COLO829 (cell line): ENCODE measurements around the gene BMP8A.
"Not testable (repeated sequence)": the region's sequence is repeated elsewhere in the genome, so short reads cannot be mapped to it uniquely, and the experiment has no call there.

Source experiments
- DNase-seq: peaks from one replicate; pipeline ENCODE4 v3.0.0; 2012; ENCODE audit warnings: low spot score

The BMP8A gene

GRCh38 chr1:39491146-39491921 is at the start of gene BMP8A:
BMP8A (plus strand) TSS chr1:39491636; CDS start chr1:39491992, 356 bp downstream.
- peak; percentile 13 for DNase-seq

- DNase-seq, result no peak
These were observed 49.6 kb upstream of the BMP8A start for GRCh38 chr1:39441797-39442196.

- no peak for DNase-seq
These were observed 45.9 kb upstream of the BMP8A start for GRCh38 chr1:39445573-39445972.

- no peak for DNase-seq
These were observed 44.4 kb upstream of the BMP8A start for GRCh38 chr1:39446986-39447567.

GRCh38 chr1:39450041-39450440 is 41.4 kb upstream of the BMP8A start:
- not testable (repeated sequence) for DNase-seq

GRCh38 chr1:39450956-39451606 is 40.4 kb upstream of the BMP8A start:
- DNase-seq, result no peak

- DNase-seq, result no peak
These were observed 39.4 kb upstream of the BMP8A start for GRCh38 chr1:39452081-39452480.

- no peak for DNase-seq
These were observed 38.9 kb upstream of the BMP8A start for GRCh38 chr1:39452540-39452939.

- DNase-seq, result no peak
These were observed 37.8 kb upstream of the BMP8A start for GRCh38 chr1:39453603-39454002.

GRCh38 chr1:39458991-39459390 is 32.4 kb upstream of the BMP8A start:
- DNase-seq, result no peak

GRCh38 chr1:39462074-39462473 is 29.4 kb upstream of the BMP8A start:
- no peak for DNase-seq

- DNase-seq, result no peak
These were observed 24.9 kb upstream of the BMP8A start for GRCh38 chr1:39466413-39467107.

GRCh38 chr1:39467108-39467720 is 24.2 kb upstream of the BMP8A start:
- DNase-seq, result not testable (repeated sequence)

- no peak for DNase-seq
These were observed 22.3 kb upstream of the BMP8A start for GRCh38 chr1:39469150-39469549.

- DNase-seq, result no peak
These were observed 21.4 kb upstream of the BMP8A start for GRCh38 chr1:39470040-39470439.

GRCh38 chr1:39472826-39473225 is 18.6 kb upstream of the BMP8A start:
- no peak for DNase-seq

GRCh38 chr1:39473324-39473723 is 18.1 kb upstream of the BMP8A start:
- no peak for DNase-seq

- DNase-seq, result no peak
These were observed 16.6 kb upstream of the BMP8A start for GRCh38 chr1:39474810-39475209.

GRCh38 chr1:39475551-39475950 is 15.9 kb upstream of the BMP8A start:
- not testable (repeated sequence) for DNase-seq

- no peak for DNase-seq
These were observed 13.1 kb upstream of the BMP8A start for GRCh38 chr1:39478126-39478915.

- DNase-seq, result no peak
These were observed 10.1 kb upstream of the BMP8A start for GRCh38 chr1:39481289-39481688.
